H1 (cell line): ENCODE measurements around the gene DIAPH1. TPM values are rescaled to one million over a fixed set of nuclear protein-coding genes. Genes with fewer than 3 reads are reported as not detected.

ENCODE experiments used
- CBX8 ChIP-seq: fragments of 300-800, 300-1000 bp; sonication (generic); IDR thresholded peaks from 2 replicates; pipeline ENCODE4 v1.7.1; 2016; ENCODE audit warnings: low read depth, low read length, borderline replicate concordance
- CHD1 ChIP-seq: IDR thresholded peaks from 2 replicates; pipeline ENCODE4 v1.6.1; 2012; ENCODE audit warnings: low read depth, low read length, improper control_type of control experiment
- CREB1 ChIP-seq: IDR thresholded peaks from 2 replicates; pipeline ENCODE4 v1.6.1; 2012; ENCODE audit warnings: inconsistent platforms
- EGR1 ChIP-seq: IDR thresholded peaks from 2 replicates; pipeline ENCODE4 v1.6.1; 2011; ENCODE audit warnings: low read depth, low read length, borderline replicate concordance
- FOSL1 ChIP-seq: IDR thresholded peaks from 2 replicates; pipeline ENCODE4 v1.6.1; 2011; ENCODE audit warnings: mild to moderate bottlenecking, low read depth, low read length, moderate library complexity; ENCODE audit not compliant: insufficient read depth
- GTF2F1 ChIP-seq: IDR thresholded peaks from 2 replicates; pipeline ENCODE4 v1.6.1; 2012; ENCODE audit warnings: low read depth, low read length, improper control_type of control experiment, borderline replicate concordance
- KDM1A ChIP-seq: fragments of 200-600, 300-600 bp; sonication (generic); IDR thresholded peaks from 2 replicates; pipeline ENCODE4 v1.7.1; 2016; ENCODE audit warnings: mild to moderate bottlenecking, low read length, borderline replicate concordance
- PHF8 ChIP-seq: fragments of 200-600 bp; sonication (generic); conservative IDR thresholded peaks from 2 replicates; pipeline ENCODE4 v1.7.1; 2012; ENCODE audit warnings: low read depth, mild to moderate bottlenecking, inconsistent platforms, low read length, moderate library complexity
- ZNF274 ChIP-seq: IDR thresholded peaks from 2 replicates; pipeline ENCODE4 v1.7.0; 2012; ENCODE audit warnings: low read length, borderline replicate concordance; ENCODE audit errors: extremely low read depth
- polyA plus RNA-seq, 7 experiments: library from polyadenylated mRNA; depleted of rRNA in 3 of 7; stranded (reverse) in 5 of 7; unstranded in 2 of 7; fragments of >200 nt in 5 of 7; fragments of 200-250 nt in 2 of 7; gene quantifications; 1 replicate in 5 of 7; 2 replicates in 1 of 7; 4 replicates in 1 of 7; pipeline versions ENCODE4 v1.2.1 to v1.2.3, GENCODE V29; 2011 to 2013; ENCODE audit warnings: missing spikeins in 2 of 7, mixed read lengths in 2 of 7
- total RNA-seq: library from RNA; stranded (reverse); fragmentation: NEBNext Ultra II Directional; extraction: Animal tissue kit (Norgen Biotek cat#: 25700); gene quantifications from 2 replicates; pipeline ENCODE4 v1.2.1, GENCODE V29; 2021
- TF ChIP-seq, protein P1 (sequence below): fragments of 300-600 bp; sonication (generic); IDR thresholded peaks from 2 replicates; pipeline ENCODE4 v1.7.1; 2012; ENCODE audit warnings: low read length, moderate library complexity, mild to moderate bottlenecking, inconsistent platforms; ENCODE audit not compliant: insufficient replicate concordance

DIAPH1 gene
- total and polyA plus RNA-seq, 2 of the 8 experiments (the other 6 are each of a cell fraction or from before 2014, with no cell fraction given), result 61.2 to 114 TPM

DNA sequence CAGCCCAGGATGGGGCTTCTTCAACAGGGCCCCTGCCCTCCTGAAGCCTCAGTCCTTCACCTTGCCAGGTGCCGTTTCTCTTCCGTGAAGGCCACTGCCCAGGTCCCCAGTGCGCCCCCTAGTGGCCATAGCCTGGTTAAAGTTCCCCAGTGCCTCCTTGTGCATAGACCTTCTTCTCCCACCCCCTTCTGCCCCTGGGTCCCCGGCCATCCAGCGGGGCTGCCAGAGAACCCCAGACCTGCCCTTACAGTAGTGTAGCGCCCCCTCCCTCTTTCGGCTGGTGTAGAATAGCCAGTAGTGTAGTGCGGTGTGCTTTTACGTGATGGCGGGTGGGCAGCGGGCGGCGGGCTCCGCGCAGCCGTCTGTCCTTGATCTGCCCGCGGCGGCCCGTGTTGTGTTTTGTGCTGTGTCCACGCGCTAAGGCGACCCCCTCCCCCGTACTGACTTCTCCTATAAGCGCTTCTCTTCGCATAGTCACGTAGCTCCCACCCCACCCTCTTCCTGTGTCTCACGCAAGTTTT lies 106.3 kb downstream of the DIAPH1 start (continued):
- TF ChIP-seq, protein P1, sequence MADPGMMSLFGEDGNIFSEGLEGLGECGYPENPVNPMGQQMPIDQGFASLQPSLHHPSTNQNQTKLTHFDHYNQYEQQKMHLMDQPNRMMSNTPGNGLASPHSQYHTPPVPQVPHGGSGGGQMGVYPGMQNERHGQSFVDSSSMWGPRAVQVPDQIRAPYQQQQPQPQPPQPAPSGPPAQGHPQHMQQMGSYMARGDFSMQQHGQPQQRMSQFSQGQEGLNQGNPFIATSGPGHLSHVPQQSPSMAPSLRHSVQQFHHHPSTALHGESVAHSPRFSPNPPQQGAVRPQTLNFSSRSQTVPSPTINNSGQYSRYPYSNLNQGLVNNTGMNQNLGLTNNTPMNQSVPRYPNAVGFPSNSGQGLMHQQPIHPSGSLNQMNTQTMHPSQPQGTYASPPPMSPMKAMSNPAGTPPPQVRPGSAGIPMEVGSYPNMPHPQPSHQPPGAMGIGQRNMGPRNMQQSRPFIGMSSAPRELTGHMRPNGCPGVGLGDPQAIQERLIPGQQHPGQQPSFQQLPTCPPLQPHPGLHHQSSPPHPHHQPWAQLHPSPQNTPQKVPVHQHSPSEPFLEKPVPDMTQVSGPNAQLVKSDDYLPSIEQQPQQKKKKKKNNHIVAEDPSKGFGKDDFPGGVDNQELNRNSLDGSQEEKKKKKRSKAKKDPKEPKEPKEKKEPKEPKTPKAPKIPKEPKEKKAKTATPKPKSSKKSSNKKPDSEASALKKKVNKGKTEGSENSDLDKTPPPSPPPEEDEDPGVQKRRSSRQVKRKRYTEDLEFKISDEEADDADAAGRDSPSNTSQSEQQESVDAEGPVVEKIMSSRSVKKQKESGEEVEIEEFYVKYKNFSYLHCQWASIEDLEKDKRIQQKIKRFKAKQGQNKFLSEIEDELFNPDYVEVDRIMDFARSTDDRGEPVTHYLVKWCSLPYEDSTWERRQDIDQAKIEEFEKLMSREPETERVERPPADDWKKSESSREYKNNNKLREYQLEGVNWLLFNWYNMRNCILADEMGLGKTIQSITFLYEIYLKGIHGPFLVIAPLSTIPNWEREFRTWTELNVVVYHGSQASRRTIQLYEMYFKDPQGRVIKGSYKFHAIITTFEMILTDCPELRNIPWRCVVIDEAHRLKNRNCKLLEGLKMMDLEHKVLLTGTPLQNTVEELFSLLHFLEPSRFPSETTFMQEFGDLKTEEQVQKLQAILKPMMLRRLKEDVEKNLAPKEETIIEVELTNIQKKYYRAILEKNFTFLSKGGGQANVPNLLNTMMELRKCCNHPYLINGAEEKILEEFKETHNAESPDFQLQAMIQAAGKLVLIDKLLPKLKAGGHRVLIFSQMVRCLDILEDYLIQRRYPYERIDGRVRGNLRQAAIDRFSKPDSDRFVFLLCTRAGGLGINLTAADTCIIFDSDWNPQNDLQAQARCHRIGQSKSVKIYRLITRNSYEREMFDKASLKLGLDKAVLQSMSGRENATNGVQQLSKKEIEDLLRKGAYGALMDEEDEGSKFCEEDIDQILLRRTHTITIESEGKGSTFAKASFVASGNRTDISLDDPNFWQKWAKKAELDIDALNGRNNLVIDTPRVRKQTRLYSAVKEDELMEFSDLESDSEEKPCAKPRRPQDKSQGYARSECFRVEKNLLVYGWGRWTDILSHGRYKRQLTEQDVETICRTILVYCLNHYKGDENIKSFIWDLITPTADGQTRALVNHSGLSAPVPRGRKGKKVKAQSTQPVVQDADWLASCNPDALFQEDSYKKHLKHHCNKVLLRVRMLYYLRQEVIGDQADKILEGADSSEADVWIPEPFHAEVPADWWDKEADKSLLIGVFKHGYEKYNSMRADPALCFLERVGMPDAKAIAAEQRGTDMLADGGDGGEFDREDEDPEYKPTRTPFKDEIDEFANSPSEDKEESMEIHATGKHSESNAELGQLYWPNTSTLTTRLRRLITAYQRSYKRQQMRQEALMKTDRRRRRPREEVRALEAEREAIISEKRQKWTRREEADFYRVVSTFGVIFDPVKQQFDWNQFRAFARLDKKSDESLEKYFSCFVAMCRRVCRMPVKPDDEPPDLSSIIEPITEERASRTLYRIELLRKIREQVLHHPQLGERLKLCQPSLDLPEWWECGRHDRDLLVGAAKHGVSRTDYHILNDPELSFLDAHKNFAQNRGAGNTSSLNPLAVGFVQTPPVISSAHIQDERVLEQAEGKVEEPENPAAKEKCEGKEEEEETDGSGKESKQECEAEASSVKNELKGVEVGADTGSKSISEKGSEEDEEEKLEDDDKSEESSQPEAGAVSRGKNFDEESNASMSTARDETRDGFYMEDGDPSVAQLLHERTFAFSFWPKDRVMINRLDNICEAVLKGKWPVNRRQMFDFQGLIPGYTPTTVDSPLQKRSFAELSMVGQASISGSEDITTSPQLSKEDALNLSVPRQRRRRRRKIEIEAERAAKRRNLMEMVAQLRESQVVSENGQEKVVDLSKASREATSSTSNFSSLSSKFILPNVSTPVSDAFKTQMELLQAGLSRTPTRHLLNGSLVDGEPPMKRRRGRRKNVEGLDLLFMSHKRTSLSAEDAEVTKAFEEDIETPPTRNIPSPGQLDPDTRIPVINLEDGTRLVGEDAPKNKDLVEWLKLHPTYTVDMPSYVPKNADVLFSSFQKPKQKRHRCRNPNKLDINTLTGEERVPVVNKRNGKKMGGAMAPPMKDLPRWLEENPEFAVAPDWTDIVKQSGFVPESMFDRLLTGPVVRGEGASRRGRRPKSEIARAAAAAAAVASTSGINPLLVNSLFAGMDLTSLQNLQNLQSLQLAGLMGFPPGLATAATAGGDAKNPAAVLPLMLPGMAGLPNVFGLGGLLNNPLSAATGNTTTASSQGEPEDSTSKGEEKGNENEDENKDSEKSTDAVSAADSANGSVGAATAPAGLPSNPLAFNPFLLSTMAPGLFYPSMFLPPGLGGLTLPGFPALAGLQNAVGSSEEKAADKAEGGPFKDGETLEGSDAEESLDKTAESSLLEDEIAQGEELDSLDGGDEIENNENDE, result no peak
- TF ChIP-seq ZNF274 (no peak), CBX8 (no peak), PHF8 (peak; percentile 22; the same call in 1 of the 2 replicates), KDM1A (no peak), FOSL1 (no peak), CREB1 (no peak), CHD1 (no peak), EGR1 (no peak), GTF2F1 (0 out of 2 replicates have a peak, but pooled peaks have one; percentile 46)
